ENCODE measurements around the gene SPECC1.

Gene SPECC1

GRCh38 chr17:20203018-20203417 lies 193.9 kb downstream of the SPECC1 start:
- no peak for TF ChIP-seq CTCF (IDR thresholded peaks at IDR 0.05; ENCODE audit: low read depth, low read length, missing control alignments)
- no peak overlapping the region for H3K4me3 ChIP-seq (ENCODE audit: low read depth, low read length)
- no peak for DNase-seq (ENCODE audit: low read depth)

- no peak overlapping the region for H3K4me3 ChIP-seq (ENCODE audit: low read depth, low read length)
- TF ChIP-seq CTCF (IDR thresholded peaks at IDR 0.05; ENCODE audit: low read depth, low read length, missing control alignments) = no peak
- DNase-seq (ENCODE audit: low read depth) = no peak
These were observed 194.7 kb downstream of the SPECC1 start for GRCh38 chr17:20203761-20204263.

- TF ChIP-seq CTCF (IDR thresholded peaks at IDR 0.05; ENCODE audit: low read depth, low read length, missing control alignments) = no peak
- H3K4me3 ChIP-seq (ENCODE audit: low read depth, low read length) = no peak overlapping the region
- DNase-seq (ENCODE audit: low read depth) = no peak
These were observed 196.4 kb downstream of the SPECC1 start for GRCh38 chr17:20205609-20206008.

- no peak for TF ChIP-seq CTCF (IDR thresholded peaks at IDR 0.05; ENCODE audit: low read depth, low read length, missing control alignments)
- no peak for DNase-seq (ENCODE audit: low read depth)
- H3K4me3 ChIP-seq (ENCODE audit: low read depth, low read length) = no peak overlapping the region
These were observed 196.9 kb downstream of the SPECC1 start for GRCh38 chr17:20206068-20206467.

GRCh38 chr17:20206591-20206990 lies 197.4 kb downstream of the SPECC1 start:
- no peak for DNase-seq (ENCODE audit: low read depth)
- TF ChIP-seq CTCF (IDR thresholded peaks at IDR 0.05; ENCODE audit: low read depth, low read length, missing control alignments) = no peak
- H3K4me3 ChIP-seq (ENCODE audit: low read depth, low read length) = no peak overlapping the region

GRCh38 chr17:20207262-20207985 lies 198.3 kb downstream of the SPECC1 start:
- no peak for TF ChIP-seq CTCF (IDR thresholded peaks at IDR 0.05; ENCODE audit: low read depth, low read length, missing control alignments)
- no peak overlapping the region for H3K4me3 ChIP-seq (ENCODE audit: low read depth, low read length)
- no peak for DNase-seq (ENCODE audit: low read depth)

- H3K4me3 ChIP-seq (ENCODE audit: low read depth, low read length) = no peak overlapping the region
- no peak for DNase-seq (ENCODE audit: low read depth)
- TF ChIP-seq CTCF (IDR thresholded peaks at IDR 0.05; ENCODE audit: low read depth, low read length, missing control alignments) = no peak
These were observed 199.6 kb downstream of the SPECC1 start for GRCh38 chr17:20208717-20209116.
